Stromal cell of bone marrow (primary cell): ENCODE data around the gene ACADS.
A peak's percentile ranks its signal among the peaks of the same experiment; 100 is the strongest.

ENCODE experiments used
- DNase-seq: peaks from one replicate; pipeline ENCODE4 v3.0.0-alpha.2; 2012; ENCODE audit warnings: low read depth

ACADS gene

DNA sequence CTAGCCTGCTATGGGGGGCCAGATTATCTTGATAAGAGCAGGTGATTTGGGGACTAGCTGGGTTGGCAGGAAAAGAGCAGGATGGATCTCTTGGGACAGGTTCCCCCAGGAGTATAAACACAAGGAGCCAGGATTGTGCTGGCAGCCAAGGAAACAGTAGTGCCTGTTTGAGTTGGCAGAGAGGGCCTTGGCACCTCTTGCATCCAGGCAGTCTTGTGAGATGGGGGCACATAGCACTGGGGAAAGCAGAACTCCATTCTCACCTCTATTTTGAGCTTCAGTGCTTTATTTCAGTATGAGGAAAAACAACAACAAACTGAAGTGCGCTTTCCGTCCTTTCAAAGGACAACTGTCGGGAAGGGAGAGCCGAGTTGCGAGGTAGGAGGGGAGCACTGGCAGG lies 24.7 kb upstream of the ACADS start:
- DNase-seq: no peak

DNA sequence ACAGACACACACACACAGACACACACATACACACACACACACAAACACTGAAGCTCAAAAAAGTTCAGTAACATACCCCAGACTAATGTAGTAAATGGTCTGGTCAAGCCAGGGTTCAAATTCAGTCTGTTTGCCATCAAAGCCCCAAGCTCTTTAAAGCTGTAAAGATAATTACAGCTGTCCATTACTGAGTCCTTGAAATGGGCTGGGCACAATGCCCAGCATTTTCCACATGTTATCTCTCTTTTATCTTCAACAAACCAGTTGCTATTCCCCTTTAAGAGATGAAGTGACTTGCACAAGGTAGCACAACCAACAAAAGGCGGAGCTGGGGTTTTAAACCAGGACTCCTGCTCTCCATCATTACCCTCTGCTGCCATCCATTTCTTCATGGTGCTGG lies 23.0 kb upstream of the ACADS start:
- no peak for DNase-seq

GRCh38 chr12:120703311-120703942 lies 22.2 kb upstream of the ACADS start:
- no peak for DNase-seq

- no peak for DNase-seq
Observed at GRCh38 chr12:120705618-120706017, 20.0 kb upstream of the ACADS start.

DNA sequence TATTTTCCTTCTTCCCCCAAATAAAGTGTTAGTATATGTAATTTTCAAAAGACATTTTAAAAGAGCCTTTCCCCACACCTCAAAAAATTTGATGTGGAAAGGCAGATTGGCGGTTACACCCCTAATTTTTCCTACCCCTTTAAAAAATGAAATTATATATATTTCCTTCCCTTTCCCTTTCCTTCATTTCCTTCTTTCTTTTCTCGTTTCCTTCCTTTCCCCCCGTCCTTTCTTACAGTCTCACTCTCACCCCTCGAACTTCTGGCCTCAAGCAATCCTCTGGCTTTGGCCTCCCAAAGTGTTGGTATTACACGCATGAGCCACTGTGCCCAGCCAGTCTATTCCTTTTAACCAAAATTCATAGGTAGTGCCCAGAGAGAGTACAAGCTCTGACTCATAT lies 19.6 kb upstream of the ACADS start:
- DNase-seq: no peak

DNA sequence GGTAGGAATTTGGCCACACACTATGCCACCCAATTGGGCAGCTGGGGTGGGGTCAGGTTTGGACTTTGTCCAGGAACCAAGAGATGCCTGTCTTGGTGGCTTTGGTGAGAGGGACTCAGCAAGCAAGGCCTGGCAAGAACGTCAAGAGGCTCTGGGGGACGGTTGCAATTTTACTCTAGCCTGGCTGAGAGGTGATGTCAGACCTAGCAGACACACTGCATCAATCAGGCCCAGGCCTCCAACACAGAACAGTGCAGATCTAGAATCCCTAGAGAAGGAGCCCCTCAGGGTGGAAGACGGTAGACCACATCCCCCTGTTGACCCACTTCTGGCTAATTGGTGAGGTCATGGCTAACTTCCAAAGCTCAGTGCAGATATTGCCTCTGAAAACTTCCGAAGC lies 17.0 kb upstream of the ACADS start:
- no peak for DNase-seq

- DNase-seq: peak; percentile 33
Observed at GRCh38 chr12:120710031-120710804, 15.4 kb upstream of the ACADS start, which contains the start of gene UNC119B. Gene UNC119B, plus strand, starts transcription at chr12:120710458. Its CDS starts 17 bp downstream, at chr12:120710475.

GRCh38 chr12:120710805-120711296 lies 14.8 kb upstream of the ACADS start:
- no peak for DNase-seq

- DNase-seq: no peak
Observed at GRCh38 chr12:120711411-120711810, 14.2 kb upstream of the ACADS start.

GRCh38 chr12:120712610-120713009 lies 13.0 kb upstream of the ACADS start:
- no peak for DNase-seq

GRCh38 chr12:120713861-120714482 lies 11.7 kb upstream of the ACADS start:
- peak; percentile 69 for DNase-seq

DNA sequence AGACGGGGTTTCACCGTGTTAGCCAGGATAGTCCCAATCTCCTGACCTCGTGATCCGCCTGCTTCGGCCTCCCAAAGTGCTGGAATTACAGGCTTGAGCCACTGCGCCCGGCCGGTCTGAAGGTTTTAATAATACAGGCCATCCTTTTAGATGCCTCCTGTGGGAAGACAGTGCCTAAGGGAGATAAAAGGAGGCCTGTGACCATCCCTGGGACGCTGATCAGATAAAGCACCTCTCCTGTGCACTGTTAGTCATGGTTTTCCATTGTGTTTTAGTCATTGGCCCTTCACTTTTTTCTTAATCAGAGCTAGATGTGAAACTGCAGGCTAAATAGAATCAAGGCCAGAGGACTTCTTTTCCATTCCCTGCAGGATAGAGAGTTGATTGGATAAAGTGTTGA lies 7.6 kb upstream of the ACADS start:
- no peak for DNase-seq

DNA sequence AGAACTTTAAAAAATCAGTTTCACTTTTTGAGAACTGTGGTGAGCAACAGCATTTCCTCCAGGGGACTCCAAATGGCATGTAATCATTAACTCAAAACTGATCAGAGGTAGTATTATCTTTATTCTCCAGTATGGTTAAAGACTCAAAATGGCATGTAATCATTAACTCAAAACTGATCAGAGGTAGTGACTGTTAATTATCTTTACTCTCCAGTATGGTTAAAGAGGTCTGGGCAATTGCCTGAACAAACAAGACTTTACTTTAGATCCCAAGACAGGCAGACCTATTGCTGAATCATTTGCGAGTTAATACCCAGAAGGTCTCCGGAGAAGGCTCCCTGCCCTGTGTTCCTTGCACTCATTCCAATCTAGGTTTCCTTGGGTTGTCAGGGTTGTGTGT lies 6.6 kb upstream of the ACADS start:
- no peak for DNase-seq

DNA sequence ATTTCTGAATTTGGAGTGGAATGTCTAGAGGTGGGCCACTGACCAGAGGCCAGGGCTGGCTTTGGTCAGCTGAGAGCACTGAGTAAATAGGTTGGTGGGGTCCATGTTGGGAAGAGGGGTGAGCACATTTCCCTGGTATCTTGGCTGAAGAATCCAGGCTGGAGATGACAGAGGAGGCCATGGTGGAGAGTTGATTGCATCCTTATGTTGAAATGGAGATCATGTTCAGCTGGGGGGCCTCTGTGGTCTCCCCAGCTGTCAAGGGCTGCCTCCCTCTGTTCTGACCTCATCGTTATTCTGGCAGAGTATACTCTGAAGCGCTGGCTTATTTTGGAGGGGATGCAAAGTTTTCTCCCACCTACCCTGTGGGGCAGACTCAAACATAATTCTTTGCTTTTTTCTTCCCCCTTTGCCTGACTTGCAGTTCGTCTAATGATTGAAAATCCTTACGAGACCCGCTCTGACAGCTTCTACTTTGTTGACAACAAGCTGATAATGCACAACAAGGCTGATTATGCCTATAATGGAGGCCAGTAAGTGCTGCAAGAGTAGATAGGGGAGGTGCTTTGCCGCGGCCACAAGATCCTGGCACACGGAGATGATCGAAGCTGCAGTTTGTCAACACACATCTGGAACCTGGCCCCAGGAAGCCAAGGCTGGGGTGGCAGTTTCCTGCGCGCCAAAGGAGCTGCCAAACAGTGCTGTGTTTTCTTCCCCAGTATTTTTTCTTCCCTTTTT lies 6.0 kb upstream of the ACADS start:
- no peak for DNase-seq

GRCh38 chr12:120720234-120720986 lies 5.2 kb upstream of the ACADS start:
- DNase-seq: peak; percentile 75

GRCh38 chr12:120720987-120721801 lies 4.4 kb upstream of the ACADS start:
- no peak for DNase-seq

GRCh38 chr12:120721866-120722265 lies 3.8 kb upstream of the ACADS start:
- DNase-seq: no peak

GRCh38 chr12:120722784-120723183 lies 2.8 kb upstream of the ACADS start:
- no peak for DNase-seq

DNA sequence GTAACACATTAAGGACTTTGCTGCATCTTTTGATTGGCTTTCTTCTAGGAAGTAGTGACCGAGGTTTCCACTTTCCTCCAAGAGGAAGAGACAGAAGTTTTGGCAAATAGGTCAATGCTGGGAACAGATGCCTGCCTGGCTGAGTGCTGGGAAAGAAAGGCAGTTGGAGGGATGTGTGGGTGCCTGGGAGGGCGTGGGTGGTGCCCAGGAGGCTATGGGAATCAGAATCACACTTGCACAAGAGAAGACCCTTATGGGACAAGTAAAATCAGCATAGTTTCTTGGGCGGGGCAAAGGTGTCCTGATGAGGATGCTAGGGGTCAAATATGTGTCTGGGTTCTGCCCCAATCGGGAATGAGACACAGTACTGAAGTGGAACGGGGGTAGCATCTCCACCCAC lies 906 bp upstream of the ACADS start:
- DNase-seq: no peak

GRCh38 chr12:120725151-120725658 lies 421 bp upstream of the ACADS start:
- no peak for DNase-seq

DNA sequence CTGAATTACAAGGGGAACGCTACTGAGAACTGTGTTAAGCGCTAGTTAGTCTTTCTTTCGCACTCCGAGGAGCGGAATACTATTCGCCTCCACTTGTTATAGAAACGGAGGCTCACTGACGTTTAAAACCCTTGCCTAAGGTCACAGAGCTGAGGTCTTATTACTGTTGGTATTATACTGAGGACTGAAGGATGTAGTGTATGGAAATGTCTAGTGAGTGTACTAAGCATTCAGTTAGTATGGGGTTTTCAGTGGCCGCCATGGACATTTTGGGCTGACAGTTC lies 826 bp downstream of the ACADS start:
- no peak for DNase-seq
